ENCODE measurements around the gene RASAL1.

- TF ChIP-seq MAX (CRISPR knock-in tag; IDR thresholded peaks at IDR 0.05) (no peak), ZSCAN18 (CRISPR knock-in tag; IDR thresholded peaks at IDR 0.05) (no peak), TEAD1 (CRISPR knock-in tag; IDR thresholded peaks at IDR 0.05) (no peak), CTCF (IDR thresholded peaks at IDR 0.05) (no peak), ELF4 (CRISPR knock-in tag; IDR thresholded peaks at IDR 0.05; ENCODE audit: low read depth) (no peak), USF1 (CRISPR knock-in tag; IDR thresholded peaks at IDR 0.05) (no peak), RELA (CRISPR knock-in tag; IDR thresholded peaks at IDR 0.05; ENCODE audit: borderline replicate concordance) (no peak), GTF2I (CRISPR knock-in tag; conservative IDR thresholded peaks at IDR 0.05) (no peak), ZNF232 (CRISPR knock-in tag; IDR thresholded peaks at IDR 0.05) (no peak), JUN (CRISPR knock-in tag; IDR thresholded peaks at IDR 0.05) (no peak)
Observed at GRCh38 chr12:113152196-113152834, 16.8 kb upstream of the RASAL1 start.
